AG04450 (cell line): ENCODE measurements around the gene NAA38. TPM values are rescaled to one million over a fixed set of nuclear protein-coding genes. Genes with fewer than 3 reads are reported as not detected.

Experiments used
- CTCF ChIA-PET: fragments of 300-600, 350-600 bp; formaldehyde crosslinking; extraction: SDS; loops from one replicate; lab custom pipeline; 2022; ENCODE audit warnings: antibody characterized with exemption, inconsistent platforms; lab: Charles Lee
- POLR2A ChIA-PET: fragments of 350-600 bp; formaldehyde crosslinking; extraction: SDS; loops from one replicate; lab custom pipeline; 2021; ENCODE audit warnings: antibody characterized with exemption, inconsistent platforms; lab: Yijun Ruan, JAX
- DNase-seq: peaks from one replicate; pipeline ENCODE4 v3.0.0-alpha.2; 2011; ENCODE audit warnings: low read depth, low spot score
- H3K27ac ChIP-seq: one replicate; pipeline ENCODE4 v1.5.1; 2012; ENCODE audit warnings: low read depth, low read length, control low read depth
- H3K27me3 ChIP-seq: one replicate; pipeline ENCODE4 v1.6.0; 2012; ENCODE audit warnings: low read length; ENCODE audit not compliant: control insufficient read depth, insufficient read depth
- H3K4me3 ChIP-seq: 2 replicates; pipeline ENCODE4 v1.5.1; 2011; ENCODE audit warnings: mild to moderate bottlenecking, low read depth, low read length, control low read depth
- H3K9me3 ChIP-seq: 2 replicates; pipeline ENCODE4 v1.5.1; 2012; ENCODE audit warnings: low read length; ENCODE audit not compliant: control insufficient read depth, insufficient read depth
- CTCF ChIP-seq: IDR thresholded peaks from 2 replicates; pipeline ENCODE4 v1.5.1; 2011; ENCODE audit warnings: low read depth, low read length, control low read depth, inconsistent platforms
- polyA plus RNA-seq: library from polyadenylated mRNA; depleted of rRNA; stranded (reverse); fragments of >200 nt; gene quantifications from 2 replicates; pipeline ENCODE4 v1.2.3, GENCODE V29; 2011

The NAA38 gene
- polyA plus RNA-seq, 1 experiment: 49.3 TPM

GRCh38 chr17:7833011-7833794 is 24.2 kb downstream of the NAA38 start:
- Histone ChIP-seq H3K4me3 (peak overlapping the region; percentile 84), H3K27me3 (peaks cover 14% of the 10 kb centered on the region), H3K9me3 (no peaks in the 10 kb centered on the region; the same call in 1 of the 2 replicates), H3K27ac (no peak overlapping the region)
- no peak for DNase-seq
- ChIA-PET CTCF (interaction anchor here (0.5 to 2.6 kb wide), 8 partner anchors 8 to 225 kb away, joined by 3 to 8 read pairs (median 4); partner anchors contain the start of gene NAA38), POLR2A (interaction anchor here (0.5 to 1.7 kb wide), 6 partner anchors 17 to 134 kb away, joined by 3 to 6 read pairs (median 3); partner anchors contain the start of gene NAA38)
- TF ChIP-seq CTCF: no peak

- H3K9me3 ChIP-seq: no peaks in the 10 kb centered on the region; the same call in 1 of the 2 replicates
- H3K27me3 ChIP-seq: peaks cover 14% of the 10 kb centered on the region
- H3K27ac ChIP-seq: no peak overlapping the region
- H3K4me3 ChIP-seq: no peak overlapping the region
- ChIA-PET POLR2A (interaction anchor here (1.7 kb wide), 1 partner anchor 25 kb away, joined by 6 read pairs; the partner anchor contains the start of gene NAA38), CTCF (interaction anchor here (1.3 to 1.4 kb wide), 2 partner anchors 226 to 241 kb away, joined by 3 read pairs; no protein-coding TSS in a partner anchor)
- DNase-seq: no peak
- TF ChIP-seq CTCF: no peak
These were observed 24.9 kb downstream of the NAA38 start for GRCh38 chr17:7832431-7832830.

- POLR2A ChIA-PET: no interaction called here
- DNase-seq: no peak
- peaks cover 14% of the 10 kb centered on the region for H3K27me3 ChIP-seq
- H3K4me3 ChIP-seq: no peak overlapping the region
- no peak overlapping the region for H3K27ac ChIP-seq
- H3K9me3 ChIP-seq: no peaks in the 10 kb centered on the region; the same call in 1 of the 2 replicates
- CTCF ChIA-PET: interaction anchor here (0.6 to 1.5 kb wide), 5 partner anchors 8 to 242 kb away, joined by 3 to 7 read pairs (median 3); no protein-coding TSS in a partner anchor
- TF ChIP-seq CTCF: no peak
These were observed 26.1 kb downstream of the NAA38 start for GRCh38 chr17:7831233-7831632.

DNA sequence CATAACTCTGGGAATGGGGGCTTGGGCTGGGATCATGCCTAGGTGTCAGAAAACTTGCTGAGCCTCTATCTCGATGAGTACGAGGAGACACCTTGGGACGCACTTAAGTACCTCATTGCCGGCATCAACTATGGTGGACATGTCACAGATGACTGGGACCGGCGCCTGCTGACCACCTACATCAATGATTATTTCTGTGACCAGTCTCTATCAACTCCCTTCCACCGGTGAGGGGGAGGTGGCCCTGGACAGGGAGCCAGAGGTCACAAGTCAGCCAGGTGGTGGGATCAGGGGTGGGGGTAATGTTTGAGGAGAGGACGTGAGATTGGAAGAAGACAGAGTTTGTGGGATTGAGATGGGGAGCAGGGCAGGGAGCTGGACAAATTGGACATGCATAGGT is 26.7 kb downstream of the NAA38 start:
- TF ChIP-seq CTCF: no peak
- Histone ChIP-seq H3K27me3 (peaks cover 14% of the 10 kb centered on the region), H3K9me3 (no peaks in the 10 kb centered on the region; the same call in 1 of the 2 replicates), H3K27ac (no peak overlapping the region), H3K4me3 (no peak overlapping the region)
- POLR2A ChIA-PET: no interaction called here
- DNase-seq: no peak
- CTCF ChIA-PET: interaction anchor here (0.6 to 1.5 kb wide), 4 partner anchors 8 to 211 kb away, joined by 3 to 7 read pairs (median 4); no protein-coding TSS in a partner anchor
